ENCODE measurements around the gene GLIS1.

Gene GLIS1

GRCh38 chr1:53503433-53504217 lies 235.3 kb downstream of the GLIS1 start:
- ATAC-seq = no peak

GRCh38 chr1:53502641-53503432 lies 236.1 kb downstream of the GLIS1 start:
- ATAC-seq = no peak

GRCh38 chr1:53501065-53502005 lies 237.6 kb downstream of the GLIS1 start:
- ATAC-seq = no peak

GRCh38 chr1:53500204-53501064 lies 238.5 kb downstream of the GLIS1 start:
- no peak for ATAC-seq

- ATAC-seq = no peak
Measured at GRCh38 chr1:53499257-53500203, 239.4 kb downstream of the GLIS1 start.

GRCh38 chr1:53498555-53499131 lies 240.3 kb downstream of the GLIS1 start:
- no peak for ATAC-seq

- ATAC-seq = no peak
Measured at GRCh38 chr1:53495633-53496345, 243.2 kb downstream of the GLIS1 start.

GRCh38 chr1:53490351-53490750 lies 248.6 kb downstream of the GLIS1 start:
- ATAC-seq = no peak

- ATAC-seq = no peak
Measured at GRCh38 chr1:53486395-53487026, 252.5 kb downstream of the GLIS1 start.

- no peak for ATAC-seq
Measured at GRCh38 chr1:53485478-53486394, 253.2 kb downstream of the GLIS1 start.

GRCh38 chr1:53484705-53485477 lies 254.1 kb downstream of the GLIS1 start:
- ATAC-seq = no peak

GRCh38 chr1:53483656-53484055 lies 255.3 kb downstream of the GLIS1 start:
- ATAC-seq = no peak

GRCh38 chr1:53483170-53483569 lies 255.8 kb downstream of the GLIS1 start:
- no peak for ATAC-seq

GRCh38 chr1:53482441-53483153 lies 256.4 kb downstream of the GLIS1 start:
- no peak for ATAC-seq

- ATAC-seq = no peak
Measured at GRCh38 chr1:53481456-53481855, 257.5 kb downstream of the GLIS1 start.

GRCh38 chr1:53480678-53481077 lies 258.3 kb downstream of the GLIS1 start:
- ATAC-seq = no peak

- no peak for ATAC-seq
Measured at GRCh38 chr1:53478502-53478818, 260.5 kb downstream of the GLIS1 start.
